GM21360 (cell line): ENCODE data around the gene CASD1.

ENCODE experiments used
- ATAC-seq: cut with Tn5 transposase; IDR thresholded peaks from one replicate; pipeline ENCODE4 v1.9.1; 2021; ENCODE audit warnings: mild to moderate bottlenecking, moderate library complexity; ENCODE audit not compliant: unreplicated experiment

CASD1 gene

GRCh38 chr7:94509264-94509886 is at the start of gene CASD1:
CASD1 (plus strand) TSS chr7:94509809; CDS start chr7:94510085, 276 bp downstream.
- peak; percentile 60 for ATAC-seq

- ATAC-seq: no peak
These were observed 43.1 kb upstream of the CASD1 start for GRCh38 chr7:94466516-94466915.

GRCh38 chr7:94471604-94472003 is 38.0 kb upstream of the CASD1 start:
- no peak for ATAC-seq

GRCh38 chr7:94472608-94473007 is 37.0 kb upstream of the CASD1 start:
- no peak for ATAC-seq

GRCh38 chr7:94476251-94476840 is 33.3 kb upstream of the CASD1 start:
- no peak for ATAC-seq

- ATAC-seq: no peak
These were observed 31.7 kb upstream of the CASD1 start for GRCh38 chr7:94477878-94478277.

GRCh38 chr7:94478648-94479214 is 30.9 kb upstream of the CASD1 start:
- no peak for ATAC-seq

GRCh38 chr7:94481279-94481678 is 28.3 kb upstream of the CASD1 start:
- no peak for ATAC-seq

- no peak for ATAC-seq
These were observed 26.8 kb upstream of the CASD1 start for GRCh38 chr7:94482796-94483195.

- no peak for ATAC-seq
These were observed 25.8 kb upstream of the CASD1 start for GRCh38 chr7:94483843-94484242.

- no peak for ATAC-seq
These were observed 23.4 kb upstream of the CASD1 start for GRCh38 chr7:94486216-94486615.

GRCh38 chr7:94491410-94491809 is 18.2 kb upstream of the CASD1 start:
- no peak for ATAC-seq

- ATAC-seq: peak; percentile 100
These were observed 17.0 kb upstream of the CASD1 start for GRCh38 chr7:94492601-94493000.

GRCh38 chr7:94497874-94498670 is 11.5 kb upstream of the CASD1 start:
- no peak for ATAC-seq

- ATAC-seq: no peak
These were observed 10.7 kb upstream of the CASD1 start for GRCh38 chr7:94498918-94499317.

- no peak for ATAC-seq
These were observed 2.1 kb upstream of the CASD1 start for GRCh38 chr7:94507462-94507861.

- no peak for ATAC-seq
These were observed 1.6 kb upstream of the CASD1 start for GRCh38 chr7:94507962-94508361.

GRCh38 chr7:94509887-94510581 is 425 bp downstream of the CASD1 start:
- peak; percentile 74 for ATAC-seq

GRCh38 chr7:94510582-94511496 is 1.2 kb downstream of the CASD1 start:
- ATAC-seq: peak; percentile 24

- no peak for ATAC-seq
These were observed 2.1 kb downstream of the CASD1 start for GRCh38 chr7:94511718-94512117.
